Left lung (tissue), 10 donors: ENCODE measurements around the gene MYOZ3. TPM values are rescaled to one million over a fixed set of nuclear protein-coding genes. Genes with fewer than 3 reads are reported as not detected.

Experiments used
- ATAC-seq: fragments of 200-7000 bp; cut with Tn5 transposase; one replicate; pipeline ENCODE4 v1.9.1; 2020; ENCODE audit warnings: moderate library complexity
- DNase-seq, 4 donors: peaks; one replicate each; pipeline ENCODE4 v3.0.0-alpha.2; 2013 to 2020
- H3K27ac ChIP-seq, 2 donors: fragments of 200-600 bp; sonication (generic) in 1 of 2; one replicate each; pipeline versions ENCODE4 v1.5.0 to v1.8.0; 2020 to 2021
- H3K27me3 ChIP-seq, 2 donors: fragments of 200-600 bp; sonication (generic) in 1 of 2; one replicate each; pipeline versions ENCODE4 v1.5.0 to v1.8.0; 2020 to 2021
- H3K36me3 ChIP-seq, 2 donors: fragments of 200-600 bp; sonication (generic) in 1 of 2; one replicate each; pipeline versions ENCODE4 v1.5.0 to v1.8.0; 2020 to 2021
- H3K4me1 ChIP-seq, 2 donors: fragments of 200-600 bp; one replicate each; pipeline ENCODE4 v1.8.0; 2021
- H3K4me3 ChIP-seq, 2 donors: fragments of 200-600 bp; sonication (generic) in 1 of 2; one replicate each; pipeline versions ENCODE4 v1.5.0 to v1.8.0; 2020 to 2021; ENCODE audit warnings: mild to moderate bottlenecking in 1 of 2
- H3K9me3 ChIP-seq, 2 donors: fragments of 200-600 bp; sonication (generic) in 1 of 2; one replicate each; pipeline versions ENCODE4 v1.5.0 to v1.8.0; 2020 to 2021
- CTCF ChIP-seq, 2 donors: fragments of 200-600 bp; sonication (generic) in 1 of 2; IDR thresholded peaks; one replicate each; pipeline versions ENCODE4 v1.5.0 to v1.8.0; 2021; ENCODE audit warnings: antibody characterized with exemption in 2 of 2
- intact Hi-C, 2 donors: fragments of 100-400 bp; cut with DNase I; formaldehyde crosslinking; loops; one replicate each; pipeline versions ENCODE4 v1.11.2 to v1.14.2; 2022
- polyA plus RNA-seq, 6 donors: library from polyadenylated mRNA; unstranded; fragments of 120-200 nt; gene quantifications; one replicate each; pipeline ENCODE4 v1.2.1, GENCODE V29; 2013; ENCODE audit not compliant: insufficient read length in 6 of 6
- total RNA-seq, 2 donors: library from RNA; stranded (reverse); fragmentation: NEBNext Ultra II Directional; extraction: Animal tissue kit (Norgen Biotek cat#: 25700); gene quantifications; one replicate each; pipeline ENCODE4 v1.2.1, GENCODE V29; 2021
- donor health status: DM: no; HTN: yes; CAD: no.
- donor health status: DM: no; HTN: no; CAD: no.

MYOZ3 gene
- total and polyA plus RNA-seq, 8 donors: 0.79 to 13.1 (median 11.2) TPM

GRCh38 chr5:150641824-150642566 is 19.1 kb upstream of the MYOZ3 start:
- Histone ChIP-seq H3K4me1 (peaks cover 58 to 87% of the 10 kb centered on the region in 2 donors), H3K27ac (peak overlapping the region; percentile 74 to 88), H3K4me3 (peak overlapping the region in 1 of 2 donors; percentile 32), H3K9me3 (no peaks in the 10 kb centered on the region), H3K27me3 (no peaks in the 10 kb centered on the region), H3K36me3 (no peaks in the 10 kb centered on the region)
- DNase-seq (no peak), ATAC-seq (no peak)
- intact Hi-C loops: loop anchor here in 1 of 2 donors (10.0 kb wide), 1 partner anchor 67 kb away; no protein-coding TSS in a partner anchor
- no peak for TF ChIP-seq CTCF (IDR thresholded peaks at IDR 0.05)

DNA sequence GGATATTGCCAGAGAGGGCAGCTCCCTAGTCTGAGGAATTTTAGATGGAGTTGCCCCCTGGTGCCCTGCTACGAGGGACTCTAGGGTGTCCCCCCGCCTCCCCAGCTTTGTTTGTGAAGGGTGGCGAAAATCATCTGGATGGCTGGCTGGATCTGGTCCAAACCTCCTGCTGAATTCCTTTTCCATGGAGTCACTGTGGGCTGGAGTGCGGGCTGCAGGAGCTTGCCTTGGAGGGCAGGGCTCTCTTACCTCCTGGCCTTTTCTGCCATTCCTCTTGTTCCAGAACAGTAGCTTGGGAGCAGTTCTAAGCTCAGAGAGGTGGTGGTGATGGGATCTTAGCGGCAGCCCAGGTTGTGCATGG is 18.5 kb upstream of the MYOZ3 start:
- Histone ChIP-seq H3K9me3 (no peaks in the 10 kb centered on the region), H3K36me3 (no peaks in the 10 kb centered on the region), H3K27me3 (no peaks in the 10 kb centered on the region), H3K4me3 (peak overlapping the region in 1 of 2 donors; percentile 32), H3K4me1 (peaks cover 52 to 85% of the 10 kb centered on the region in 2 donors), H3K27ac (peak overlapping the region; percentile 74 to 88)
- no peak for TF ChIP-seq CTCF (IDR thresholded peaks at IDR 0.05)
- DNase-seq (peak in 2 of 4 donors; percentile 80 to 83), ATAC-seq (peak; percentile 63)
- intact Hi-C loops: loop anchor here in 1 of 2 donors (10.0 kb wide), 1 partner anchor 68 kb away; no protein-coding TSS in a partner anchor

DNA sequence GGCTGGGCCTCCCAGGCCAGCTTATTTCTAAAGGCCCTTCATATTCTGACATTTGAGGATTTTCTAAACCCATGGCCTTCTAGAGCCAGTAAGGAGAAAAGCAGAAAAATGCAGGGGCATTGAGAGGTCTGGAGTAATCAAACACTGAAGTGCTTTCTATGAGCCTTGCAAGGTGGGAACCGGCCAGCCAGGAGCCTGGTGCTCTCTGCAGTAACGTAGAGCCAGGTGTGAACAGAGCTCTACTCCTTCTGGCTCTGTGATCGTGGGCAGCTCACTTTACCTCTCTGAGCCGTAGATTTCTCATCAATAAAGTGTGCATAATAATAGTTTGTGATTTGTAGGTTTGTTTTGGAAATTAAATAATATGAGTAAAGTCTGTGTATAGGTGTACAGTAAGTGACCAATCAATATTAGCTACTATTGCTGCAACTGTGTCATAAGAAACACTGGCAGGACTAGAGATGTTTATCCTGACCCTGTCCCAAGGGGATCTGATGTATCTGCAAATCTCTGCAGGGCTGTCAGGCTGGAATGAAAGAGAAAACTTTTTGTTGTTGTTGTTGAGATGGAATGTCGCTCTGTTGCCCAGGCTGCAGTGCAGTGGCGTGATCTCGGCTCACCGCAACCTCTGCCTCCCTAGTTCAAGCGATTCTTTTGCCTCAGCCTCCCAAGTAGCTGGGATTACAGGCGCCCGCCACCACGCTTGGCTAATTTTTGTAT is 17.9 kb upstream of the MYOZ3 start:
- ATAC-seq: peak; percentile 5
- intact Hi-C loops: loop anchor here in 1 of 2 donors (10.0 kb wide), 1 partner anchor 68 kb away; no protein-coding TSS in a partner anchor
- no peak for TF ChIP-seq CTCF (IDR thresholded peaks at IDR 0.05)

GRCh38 chr5:150644058-150644457 is 17.0 kb upstream of the MYOZ3 start:
- no peak for ATAC-seq
- intact Hi-C loops: loop anchor here in 1 of 2 donors (10.0 kb wide), 1 partner anchor 69 kb away; no protein-coding TSS in a partner anchor
- H3K4me1 ChIP-seq: peaks cover 49 to 74% of the 10 kb centered on the region in 2 donors
- no peaks in the 10 kb centered on the region for H3K27me3 ChIP-seq
- H3K27ac ChIP-seq: no peak overlapping the region
- no peak overlapping the region for H3K4me3 ChIP-seq
- DNase-seq: no peak
- no peaks in the 10 kb centered on the region for H3K9me3 ChIP-seq
- no peak for TF ChIP-seq CTCF (IDR thresholded peaks at IDR 0.05)
- peaks cover 0 to 10% of the 10 kb centered on the region in 2 donors for H3K36me3 ChIP-seq

More for the DNA sequence above, 17.9 kb upstream of the MYOZ3 start:
- H3K9me3 ChIP-seq: no peaks in the 10 kb centered on the region
- H3K27me3 ChIP-seq: no peaks in the 10 kb centered on the region
- no peak for DNase-seq
- H3K4me1 ChIP-seq: peaks cover 49 to 83% of the 10 kb centered on the region in 2 donors
- peak overlapping the region in 1 of 2 donors; percentile 32 for H3K4me3 ChIP-seq
- peak overlapping the region; percentile 74 to 88 for H3K27ac ChIP-seq
- H3K36me3 ChIP-seq: peaks cover 0 to 1% of the 10 kb centered on the region in 2 donors

DNA sequence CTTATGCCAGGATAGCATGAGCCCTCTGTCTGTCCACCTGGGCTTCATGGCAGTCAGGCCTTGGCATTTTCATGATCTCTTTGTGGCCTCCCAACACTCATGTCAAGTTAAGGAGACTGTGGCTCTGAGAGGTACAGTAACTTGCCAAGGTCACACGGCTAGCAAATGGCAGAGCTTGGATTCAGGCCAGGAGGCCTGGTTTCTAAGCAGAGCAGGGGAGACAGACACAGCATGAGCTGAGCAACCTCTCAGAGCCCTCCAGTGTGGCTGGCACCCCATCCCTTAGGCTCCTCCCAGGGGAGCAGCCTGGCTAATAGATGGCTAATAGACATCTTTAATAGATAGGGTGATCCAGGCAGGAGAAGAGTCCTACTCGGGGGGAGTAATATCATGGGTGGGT is 16.5 kb upstream of the MYOZ3 start:
- Histone ChIP-seq H3K9me3 (no peaks in the 10 kb centered on the region), H3K27ac (peak overlapping the region in 1 of 2 donors; percentile 37), H3K36me3 (peaks cover 0 to 15% of the 10 kb centered on the region in 2 donors), H3K4me3 (no peak overlapping the region), H3K27me3 (no peaks in the 10 kb centered on the region), H3K4me1 (peaks cover 49 to 71% of the 10 kb centered on the region in 2 donors)
- DNase-seq (peak in 1 of 4 donors; percentile 30), ATAC-seq (no peak)
- TF ChIP-seq CTCF (IDR thresholded peaks at IDR 0.05): no peak
- intact Hi-C loops: loop anchor here in 1 of 2 donors (10.0 kb wide), 1 partner anchor 70 kb away; no protein-coding TSS in a partner anchor
